HG03378 (cell line): Measurements from ENCODE around the gene RBP5.
A peak's percentile ranks its signal among the peaks of the same experiment; 100 is the strongest.
"Not testable (repeated sequence)": the region's sequence is repeated elsewhere in the genome, so short reads cannot be mapped to it uniquely, and the experiment has no call there.

ENCODE experiments used
- ATAC-seq: cut with Tn5 transposase; IDR thresholded peaks from one replicate; pipeline ENCODE4 v1.9.1; 2021; ENCODE audit warnings: mild to moderate bottlenecking, moderate library complexity; ENCODE audit not compliant: unreplicated experiment

Gene RBP5

DNA sequence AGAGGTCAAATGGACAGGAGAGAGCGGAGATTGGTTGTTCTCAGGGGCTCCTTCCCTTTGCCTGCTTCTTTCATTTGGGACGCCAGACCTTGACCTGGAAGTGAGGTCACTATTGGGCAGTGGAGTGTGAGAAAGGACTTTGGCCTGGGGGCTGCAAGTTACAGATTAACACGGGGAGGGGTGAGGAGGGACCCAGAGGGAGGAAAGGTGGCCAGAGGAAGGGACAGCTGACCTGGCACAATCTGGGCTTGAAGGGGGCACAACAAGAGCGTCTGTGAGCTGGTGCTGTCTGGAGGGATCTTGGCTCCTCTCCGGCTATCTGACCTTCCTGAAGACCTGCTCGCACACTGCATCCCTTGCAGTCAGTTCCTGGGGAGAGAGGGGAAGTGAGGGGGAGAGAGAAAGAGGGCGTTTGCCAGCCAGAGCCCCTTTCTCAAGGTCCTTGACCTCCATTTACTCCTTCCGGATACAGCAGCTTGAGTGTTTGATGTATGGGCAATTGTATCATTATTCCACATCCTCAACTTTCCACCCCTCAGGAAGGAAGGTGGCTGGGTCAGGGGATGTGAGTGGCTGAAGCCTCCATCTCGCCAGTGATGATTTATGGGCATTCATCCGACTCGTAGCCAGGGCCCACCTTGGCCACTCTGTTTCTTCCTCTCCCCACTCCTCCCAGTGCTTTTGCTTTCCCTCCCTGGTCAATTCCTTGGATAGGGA, 4.7 kb downstream of the RBP5 start:
- ATAC-seq, result no peak

DNA sequence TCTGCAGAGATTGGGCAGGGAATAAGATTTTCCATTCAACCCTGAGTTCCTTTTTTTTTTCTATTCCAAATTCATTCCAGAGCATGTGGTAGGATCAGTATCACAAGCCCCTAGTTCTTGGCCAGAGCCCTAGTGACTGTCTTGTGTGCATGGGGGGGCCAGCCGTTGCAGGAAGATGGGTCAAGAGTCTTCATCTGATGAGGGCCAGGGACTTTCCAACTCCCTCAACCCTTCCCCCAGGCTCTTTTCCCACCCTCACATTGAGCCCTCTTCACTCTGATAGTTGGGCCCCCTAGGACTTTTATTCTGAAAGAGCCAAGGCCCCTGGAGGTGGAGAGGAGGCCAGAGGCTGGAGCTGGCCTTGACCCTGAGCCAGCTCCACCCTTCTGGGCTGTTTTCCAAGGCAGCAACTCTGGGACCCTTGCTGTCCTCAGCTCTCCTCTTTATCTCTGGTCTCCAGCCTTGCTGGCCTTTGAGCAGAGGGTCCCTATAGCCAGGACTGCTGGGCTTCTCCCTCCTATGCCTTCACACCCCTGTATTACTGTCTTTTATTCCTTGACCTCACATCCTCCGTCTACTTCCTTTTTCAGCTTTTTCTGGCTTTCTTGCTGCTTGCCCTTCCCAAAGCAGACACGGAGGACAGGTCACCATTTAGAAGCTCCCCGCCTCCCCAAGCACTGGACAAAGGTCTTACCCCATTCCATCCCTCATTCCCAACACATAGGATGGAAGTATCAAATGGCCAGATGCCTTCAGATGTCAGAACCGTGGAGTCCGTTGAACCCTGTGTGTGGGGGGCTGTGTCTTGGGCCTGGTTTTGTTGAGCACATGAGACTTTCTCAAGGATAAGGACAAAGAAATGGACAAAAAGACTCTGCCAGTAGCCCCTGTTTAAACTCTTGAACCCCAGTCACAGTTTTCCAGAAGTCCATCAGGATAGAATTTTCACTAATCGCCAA, 5.6 kb downstream of the RBP5 start:
- no peak for ATAC-seq

DNA sequence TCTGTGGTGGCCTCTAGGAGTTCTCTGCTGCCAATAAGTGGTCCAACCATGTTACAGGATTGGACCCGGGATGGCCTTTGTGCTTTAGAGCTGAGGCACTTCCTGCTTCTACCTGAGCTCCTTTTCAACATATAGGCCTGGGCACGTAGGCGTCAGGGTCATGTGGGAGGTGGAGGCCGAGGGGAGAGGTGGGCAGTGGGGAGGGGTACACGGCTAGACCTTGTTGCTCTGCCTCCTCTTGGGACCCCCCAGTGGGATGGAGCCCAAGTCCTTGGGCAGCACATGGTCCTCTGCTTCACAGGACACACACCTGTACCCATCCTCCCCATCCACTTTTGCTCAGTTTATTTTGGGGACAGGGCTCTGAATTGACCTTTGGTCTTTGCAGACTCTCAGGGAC, 7.4 kb downstream of the RBP5 start:
- no peak for ATAC-seq

- ATAC-seq, result no peak
Measured at GRCh38 chr12:7120166-7120565, 8.5 kb downstream of the RBP5 start.

DNA sequence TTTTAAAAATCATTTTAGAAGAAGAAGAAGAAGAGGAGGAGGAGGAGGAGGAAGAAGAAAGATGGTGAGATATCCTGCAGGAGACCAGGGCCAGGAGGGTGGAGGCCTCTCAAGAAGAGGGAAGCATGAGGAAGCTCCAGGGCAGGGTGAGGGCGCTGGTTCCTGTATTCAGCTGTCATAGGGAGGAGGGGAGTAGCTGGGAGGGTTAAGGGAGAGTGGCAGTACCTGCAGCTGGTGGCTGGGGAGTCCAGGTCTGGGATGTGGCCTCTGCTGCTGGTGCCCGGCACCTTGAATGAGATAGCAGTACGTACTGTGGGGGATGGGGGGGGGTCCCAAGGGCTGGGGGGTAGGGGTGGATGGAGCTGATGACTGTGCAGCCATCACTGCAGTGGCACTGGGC, 9.8 kb downstream of the RBP5 start:
- no peak for ATAC-seq

GRCh38 chr12:7117670-7118069, 11.0 kb downstream of the RBP5 start:
- ATAC-seq, result no peak

- no peak for ATAC-seq
Measured at GRCh38 chr12:7116916-7117315, 11.8 kb downstream of the RBP5 start.

GRCh38 chr12:7116196-7116595, 12.5 kb downstream of the RBP5 start:
- no peak for ATAC-seq

GRCh38 chr12:7114851-7115250, 13.8 kb downstream of the RBP5 start:
- ATAC-seq, result no peak

- no peak for ATAC-seq
Measured at GRCh38 chr12:7114008-7114407, 14.7 kb downstream of the RBP5 start.

GRCh38 chr12:7113389-7113871, 15.3 kb downstream of the RBP5 start:
- ATAC-seq, result no peak

DNA sequence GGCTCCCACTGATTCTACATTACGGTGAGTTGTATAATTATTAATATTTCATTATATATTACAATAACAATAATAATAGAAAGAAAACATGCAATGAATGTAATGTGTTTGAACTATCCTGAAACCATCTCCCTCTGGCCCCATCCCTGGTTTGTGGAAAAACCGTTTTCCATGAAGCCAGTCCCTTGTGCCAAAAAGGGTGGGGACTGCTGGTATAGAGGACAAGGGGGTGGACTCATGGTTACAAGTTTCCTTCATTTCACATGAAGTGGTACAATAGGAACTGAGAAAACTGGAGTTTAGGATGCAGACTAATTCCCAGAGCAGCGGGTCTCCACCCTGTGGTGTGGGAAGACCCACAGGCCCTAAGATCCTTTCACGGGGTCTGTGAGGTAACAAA, 16.6 kb downstream of the RBP5 start:
- ATAC-seq, result no peak

DNA sequence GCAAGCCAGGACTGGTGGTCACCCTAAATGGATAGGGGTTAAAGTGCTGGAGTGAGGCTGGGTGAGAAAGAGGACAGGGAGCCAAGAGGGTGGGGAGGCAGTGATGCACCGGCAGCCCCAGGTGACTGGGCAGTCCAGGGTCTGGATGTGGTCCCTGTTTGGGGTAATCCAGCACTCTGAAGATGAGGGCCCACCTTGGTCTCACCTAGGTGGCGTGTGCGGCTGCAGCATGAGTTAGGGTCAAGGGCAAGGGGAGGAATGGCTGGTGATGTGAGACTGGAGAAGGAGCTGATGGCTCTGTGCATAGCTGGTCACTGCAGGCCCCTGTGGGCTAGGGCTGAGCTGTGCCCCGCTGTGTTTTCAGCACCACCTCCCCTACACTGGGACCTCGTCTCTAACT, 18.0 kb downstream of the RBP5 start:
- no peak for ATAC-seq

- ATAC-seq, result no peak
Measured at GRCh38 chr12:7109572-7109920, 19.1 kb downstream of the RBP5 start.

DNA sequence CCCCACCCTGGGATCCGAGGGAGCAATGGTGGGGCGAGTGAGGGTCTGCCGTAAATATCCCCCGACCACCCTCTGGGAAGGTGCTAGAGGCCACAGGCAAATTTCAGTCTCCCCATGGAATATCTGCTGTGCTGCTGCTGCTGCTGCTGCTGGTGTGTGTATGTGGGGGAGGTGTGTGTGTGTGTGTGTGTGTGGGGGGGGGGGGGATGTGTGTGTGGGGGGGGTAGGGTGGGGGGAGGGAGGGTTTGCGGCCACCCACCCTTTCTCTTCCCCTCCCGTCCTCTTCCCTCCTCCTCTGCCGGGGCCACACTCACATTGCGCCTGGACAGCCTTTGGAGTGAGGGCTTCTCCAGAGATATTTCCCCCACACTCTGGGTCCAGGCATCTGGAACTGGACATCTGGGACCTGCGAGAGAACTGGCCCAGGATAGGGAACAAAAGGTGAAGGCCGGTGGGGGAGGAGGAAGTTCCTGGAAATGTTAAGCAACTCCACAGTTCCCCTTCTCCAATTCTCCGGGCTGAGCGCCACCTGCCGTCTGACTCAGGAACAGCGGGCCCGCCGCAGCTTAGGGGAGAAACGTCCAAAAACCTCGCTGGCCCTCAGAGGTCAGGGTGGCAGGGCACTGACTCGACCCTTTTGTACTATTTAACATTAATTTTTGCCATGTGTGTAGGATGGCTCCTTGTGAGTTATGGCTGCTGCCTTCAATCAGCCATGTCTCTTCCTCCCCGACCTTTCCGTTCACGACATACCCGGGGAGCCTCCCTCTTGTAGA, 19.7 kb downstream of the RBP5 start, which contains the start of gene C1RL:
TSS of gene C1RL (minus strand) at position 419 of the 776 bp plus-strand sequence. CDS start at position 385, 34 bp downstream.
- peak; percentile 11 for ATAC-seq

DNA sequence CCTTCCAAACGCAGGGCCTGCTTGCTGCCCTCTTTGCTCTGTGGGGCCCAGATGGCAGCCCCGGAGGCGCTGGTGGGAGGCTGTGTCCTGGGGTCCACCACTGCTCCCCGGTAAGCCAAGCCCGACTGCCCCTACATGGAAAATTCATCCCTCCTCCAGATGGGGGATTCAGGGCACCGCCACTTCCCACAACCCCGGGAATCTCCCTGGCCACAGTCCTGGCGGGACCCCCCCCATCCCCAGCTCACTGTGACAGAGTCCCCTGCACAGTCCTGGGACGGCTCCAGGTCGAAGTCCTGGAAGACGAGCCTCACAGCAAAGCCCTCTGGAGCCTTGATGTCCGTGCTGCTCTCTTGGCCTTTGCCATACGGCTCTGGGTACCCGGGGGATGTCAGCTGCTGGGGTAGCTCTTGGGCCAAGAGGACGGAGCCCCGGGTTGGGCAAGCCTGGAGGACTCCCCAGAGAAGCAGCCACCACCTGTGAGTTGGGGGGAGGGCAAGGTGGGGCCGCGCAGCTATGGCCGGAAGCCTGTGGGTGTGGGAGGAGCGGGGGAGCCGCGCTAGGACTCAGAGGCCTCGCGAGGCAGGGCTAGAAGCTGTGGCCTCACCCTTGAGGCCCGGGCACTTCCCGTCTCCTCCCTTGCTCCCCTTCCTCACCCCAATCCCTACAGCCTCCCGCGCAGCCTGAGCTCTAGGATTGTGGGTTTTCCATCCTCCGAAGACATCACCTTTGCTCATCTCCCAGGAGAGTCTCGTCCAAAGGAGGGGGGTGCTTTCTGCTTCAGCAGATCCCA, 20.5 kb downstream of the RBP5 start:
- ATAC-seq, result peak; percentile 74

DNA sequence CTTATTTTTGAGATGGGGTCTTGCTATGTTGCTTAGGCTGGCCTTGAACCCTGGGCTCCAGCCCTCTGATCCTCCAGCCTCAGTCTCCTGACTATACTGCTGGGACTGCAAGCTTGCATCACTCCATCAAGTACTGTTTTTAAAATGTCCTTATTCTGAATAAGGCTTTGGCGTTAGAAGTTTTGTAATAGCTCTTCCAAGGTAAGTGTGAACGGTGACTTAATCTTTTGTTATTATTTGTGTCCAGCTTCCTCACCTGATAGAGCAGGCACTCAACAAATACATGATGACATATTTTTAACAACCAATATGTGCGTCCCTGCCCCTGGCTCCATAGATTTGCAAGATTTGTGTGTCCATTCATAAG, 21.1 kb downstream of the RBP5 start:
- ATAC-seq, result no peak

DNA sequence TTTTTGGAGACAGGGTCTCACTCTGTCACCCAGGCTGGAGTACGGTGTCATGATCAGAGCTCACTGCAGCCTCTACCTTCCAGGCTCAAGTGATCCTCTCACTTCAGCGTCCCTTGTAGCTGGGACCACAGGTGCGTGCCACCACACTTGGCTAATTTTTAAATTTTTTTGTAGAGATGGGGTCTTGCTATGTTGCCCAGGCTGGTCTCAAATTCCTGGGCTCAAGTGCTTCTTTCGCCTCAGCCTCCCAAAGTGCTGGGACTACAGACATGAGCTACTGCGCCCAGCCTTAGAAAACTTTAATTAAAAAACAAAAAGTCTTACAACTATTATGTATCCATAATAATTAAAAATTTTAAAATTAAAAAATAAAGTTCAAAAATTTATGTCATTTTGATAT, 21.5 kb downstream of the RBP5 start:
- ATAC-seq, result not testable (repeated sequence)

DNA sequence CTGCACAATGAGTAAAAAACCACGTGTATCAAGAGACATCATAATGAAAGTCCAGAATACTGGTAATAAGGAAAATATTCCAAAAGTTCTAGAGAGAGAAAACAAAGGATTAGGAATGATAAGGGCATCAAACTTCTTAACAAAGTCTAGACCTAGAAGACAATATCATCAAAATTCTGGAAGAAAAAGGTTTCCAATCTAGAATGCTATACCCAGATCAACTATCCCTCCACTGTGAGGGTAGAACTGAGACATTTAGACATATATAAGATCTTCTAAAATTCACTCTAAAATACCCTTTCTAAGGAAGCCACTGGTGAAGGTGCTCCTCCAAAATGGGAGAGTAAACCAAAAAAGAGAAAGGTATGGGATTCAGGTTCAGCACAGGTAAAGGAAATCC, 22.6 kb downstream of the RBP5 start:
- no peak for ATAC-seq

DNA sequence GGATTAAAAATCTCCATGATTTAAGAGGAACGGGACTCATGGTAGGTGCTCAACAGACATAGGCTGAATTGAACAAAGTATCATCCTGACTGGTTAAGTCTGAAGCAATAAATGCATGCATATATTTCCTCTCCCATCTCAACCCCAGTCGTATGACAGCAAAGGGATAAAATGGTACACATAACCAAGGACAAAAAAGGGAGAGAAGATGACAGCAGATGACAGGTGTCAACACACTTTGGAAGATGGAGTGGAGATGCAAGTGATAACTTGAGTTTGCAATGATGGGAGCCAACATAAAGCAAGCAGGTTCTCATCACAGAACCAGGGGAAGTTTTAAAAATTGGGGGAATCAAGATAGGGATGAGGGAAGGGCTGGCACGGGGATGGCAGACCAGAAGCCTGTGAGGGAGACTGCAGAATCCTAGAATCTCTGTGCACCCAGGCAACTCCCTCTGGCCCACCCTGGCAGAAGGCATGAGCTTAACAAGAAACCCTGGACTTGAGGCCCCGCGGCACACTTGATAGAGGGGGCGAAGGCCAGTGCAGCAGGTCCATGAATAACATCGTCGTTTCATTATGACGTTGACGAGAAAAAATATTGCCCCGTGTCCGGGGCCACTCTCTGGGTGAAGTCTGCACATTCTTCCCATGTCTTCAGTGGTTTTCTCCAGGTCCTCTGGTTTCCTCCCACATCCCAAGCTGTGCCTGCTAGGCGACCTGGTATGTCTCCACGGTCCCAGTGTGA, 24.7 kb downstream of the RBP5 start:
- ATAC-seq, result no peak
